GM19438 (cell line): ENCODE measurements around the gene ACTRT2.

ENCODE experiments used
- ATAC-seq: cut with Tn5 transposase; IDR thresholded peaks from one replicate; pipeline ENCODE4 v1.9.1; 2021; ENCODE audit warnings: low read depth; ENCODE audit not compliant: unreplicated experiment

The ACTRT2 gene

GRCh38 chr1:3029991-3030662, 8.9 kb downstream of the ACTRT2 start:
- no peak for ATAC-seq

DNA sequence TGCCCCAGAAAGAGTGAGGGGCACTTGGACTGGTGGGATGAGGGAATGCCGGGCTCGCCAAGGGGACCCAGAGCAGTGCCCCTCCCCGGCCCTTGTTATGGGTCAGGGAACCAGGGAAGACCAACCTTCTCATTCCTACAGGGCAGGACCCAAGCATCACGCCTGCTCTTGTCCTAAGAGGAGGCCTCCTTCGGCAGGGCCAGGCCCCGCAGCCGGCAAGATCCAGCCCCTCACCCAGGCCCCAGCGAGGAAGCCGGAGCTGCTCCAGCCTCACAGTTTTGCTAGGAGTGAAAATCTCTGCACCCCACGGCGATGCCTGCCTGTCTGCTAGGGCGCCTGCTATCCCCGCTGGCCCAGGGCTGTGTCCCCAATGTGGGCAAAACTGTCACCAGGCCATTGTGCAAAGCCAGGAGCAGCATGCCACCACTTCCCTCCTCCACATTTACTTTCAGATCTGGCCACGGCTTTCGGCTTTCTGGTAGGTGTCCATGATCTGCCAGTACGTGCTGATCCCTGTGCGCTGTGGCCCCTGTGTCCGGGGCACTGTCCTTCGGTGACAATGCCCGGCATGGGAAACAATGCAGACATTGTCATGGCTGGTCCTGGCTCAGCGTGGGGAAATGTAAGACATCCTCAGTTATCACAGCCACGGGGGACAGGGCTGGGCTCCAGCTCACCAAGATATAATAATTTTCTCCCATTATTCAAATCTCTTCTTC, 9.6 kb downstream of the ACTRT2 start:
- no peak for ATAC-seq

- no peak for ATAC-seq
Observed at GRCh38 chr1:3031401-3032221, 10.3 kb downstream of the ACTRT2 start.

DNA sequence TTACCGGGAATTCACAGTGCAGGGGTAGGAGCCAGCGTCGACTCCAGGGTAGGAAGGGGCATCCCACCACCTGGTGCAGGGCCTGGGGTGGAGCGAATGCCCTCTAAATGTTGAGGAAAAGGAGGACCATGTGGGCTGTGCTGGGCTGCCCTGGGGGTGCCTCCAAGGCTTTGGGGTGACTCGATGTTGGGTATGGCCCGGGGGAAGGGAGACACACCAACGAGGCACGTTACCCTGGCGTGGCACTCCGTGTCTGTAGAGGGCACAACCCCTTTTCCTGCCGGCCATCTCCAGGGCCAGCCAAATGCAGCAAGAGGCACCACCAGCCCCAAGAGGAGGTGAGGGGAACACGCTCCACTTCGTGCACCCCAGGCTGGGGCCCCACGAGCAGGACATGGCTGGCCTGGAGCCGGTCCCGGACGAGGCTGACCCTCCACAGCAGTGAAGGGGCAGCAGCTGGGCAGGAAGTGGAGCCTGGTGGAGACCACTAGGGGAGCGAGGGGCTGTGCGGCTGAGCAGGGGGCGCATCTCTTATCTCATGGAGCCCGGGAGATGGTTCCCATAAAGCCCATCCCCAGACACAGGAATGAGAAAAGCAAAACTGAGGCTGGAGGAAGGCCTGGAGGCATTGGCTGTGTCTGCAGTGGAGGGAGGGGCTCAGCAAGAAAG, 11.2 kb downstream of the ACTRT2 start:
- no peak for ATAC-seq

DNA sequence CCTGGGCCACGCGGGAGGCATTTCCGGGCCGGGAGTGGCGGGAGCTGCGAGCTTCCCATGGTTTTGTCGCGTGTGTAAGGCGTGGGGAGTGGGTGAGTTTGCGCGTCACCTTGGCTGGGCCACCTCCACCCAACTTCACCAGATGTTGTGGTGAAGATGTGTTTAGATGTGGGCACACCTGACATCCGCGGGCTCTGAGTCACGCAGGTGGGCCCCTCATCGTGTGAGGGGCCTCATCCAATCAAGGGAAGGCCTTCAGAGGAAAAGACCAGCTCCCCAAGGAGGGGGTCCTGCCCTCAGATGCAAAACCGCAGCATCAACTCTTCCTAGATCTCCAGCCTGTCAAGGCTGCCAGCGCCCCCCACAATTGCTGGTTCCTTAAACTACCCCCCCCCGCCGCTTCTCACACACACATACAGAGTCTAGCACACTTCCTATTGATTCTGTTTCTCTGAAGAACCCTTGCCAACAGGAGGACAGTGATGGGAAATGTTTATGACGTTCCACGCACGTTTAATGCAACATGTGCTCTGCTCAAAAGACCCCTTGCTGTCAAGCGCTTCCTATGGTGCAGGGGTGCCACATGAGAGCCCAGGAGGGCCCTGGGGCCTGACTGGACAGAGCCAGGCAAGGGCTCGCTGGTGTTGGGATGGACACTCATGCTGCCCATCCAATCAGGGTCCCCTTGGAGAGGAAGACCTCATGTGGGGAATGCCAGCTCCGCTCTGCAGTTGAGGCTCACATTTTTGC, 11.9 kb downstream of the ACTRT2 start:
- ATAC-seq = no peak

GRCh38 chr1:3033790-3034090, 12.5 kb downstream of the ACTRT2 start:
- ATAC-seq = no peak

GRCh38 chr1:3034162-3034561, 12.9 kb downstream of the ACTRT2 start:
- ATAC-seq = no peak

DNA sequence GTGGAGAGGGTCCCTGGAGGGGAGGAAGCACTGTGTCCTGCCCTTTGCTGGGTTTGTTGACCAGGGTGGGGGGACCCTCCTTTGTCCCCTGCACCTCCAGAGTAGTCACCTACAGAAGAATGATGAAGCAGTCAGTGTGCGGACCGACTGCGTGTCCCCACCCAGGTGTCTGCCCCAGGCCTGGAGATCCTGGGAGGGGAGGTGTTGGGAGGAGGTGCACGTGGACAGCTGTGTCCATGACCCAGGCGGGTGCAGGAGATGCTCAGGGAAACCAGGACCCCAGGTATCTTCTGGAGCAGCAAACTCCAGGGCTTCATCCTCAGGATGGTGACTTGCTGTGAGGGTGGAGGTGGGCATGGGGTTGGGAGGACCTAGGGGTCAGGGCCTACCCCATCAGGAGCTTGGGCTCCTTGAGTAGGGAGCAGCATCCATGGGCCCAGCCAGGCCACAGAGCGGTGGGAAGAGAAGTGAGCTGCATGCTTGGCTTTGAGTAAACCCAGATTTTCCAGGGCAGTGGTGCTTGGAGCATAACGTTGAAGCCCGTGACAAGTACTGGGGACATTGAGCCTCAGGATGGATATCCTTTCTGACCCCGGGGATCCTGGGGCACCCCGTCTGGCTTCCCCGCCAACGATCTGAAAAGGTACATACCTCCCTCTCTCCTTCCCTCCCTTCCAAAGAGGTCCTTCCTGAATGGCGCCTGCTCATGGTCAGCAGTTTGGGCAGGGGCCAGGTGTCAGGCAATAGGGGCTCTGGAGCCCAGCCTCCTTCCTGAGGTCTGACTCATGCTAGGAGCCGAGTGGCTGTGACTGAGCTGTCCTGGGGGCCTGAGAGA, 13.7 kb downstream of the ACTRT2 start:
- ATAC-seq = no peak

- ATAC-seq = no peak
Observed at GRCh38 chr1:3035563-3036446, 14.5 kb downstream of the ACTRT2 start.

DNA sequence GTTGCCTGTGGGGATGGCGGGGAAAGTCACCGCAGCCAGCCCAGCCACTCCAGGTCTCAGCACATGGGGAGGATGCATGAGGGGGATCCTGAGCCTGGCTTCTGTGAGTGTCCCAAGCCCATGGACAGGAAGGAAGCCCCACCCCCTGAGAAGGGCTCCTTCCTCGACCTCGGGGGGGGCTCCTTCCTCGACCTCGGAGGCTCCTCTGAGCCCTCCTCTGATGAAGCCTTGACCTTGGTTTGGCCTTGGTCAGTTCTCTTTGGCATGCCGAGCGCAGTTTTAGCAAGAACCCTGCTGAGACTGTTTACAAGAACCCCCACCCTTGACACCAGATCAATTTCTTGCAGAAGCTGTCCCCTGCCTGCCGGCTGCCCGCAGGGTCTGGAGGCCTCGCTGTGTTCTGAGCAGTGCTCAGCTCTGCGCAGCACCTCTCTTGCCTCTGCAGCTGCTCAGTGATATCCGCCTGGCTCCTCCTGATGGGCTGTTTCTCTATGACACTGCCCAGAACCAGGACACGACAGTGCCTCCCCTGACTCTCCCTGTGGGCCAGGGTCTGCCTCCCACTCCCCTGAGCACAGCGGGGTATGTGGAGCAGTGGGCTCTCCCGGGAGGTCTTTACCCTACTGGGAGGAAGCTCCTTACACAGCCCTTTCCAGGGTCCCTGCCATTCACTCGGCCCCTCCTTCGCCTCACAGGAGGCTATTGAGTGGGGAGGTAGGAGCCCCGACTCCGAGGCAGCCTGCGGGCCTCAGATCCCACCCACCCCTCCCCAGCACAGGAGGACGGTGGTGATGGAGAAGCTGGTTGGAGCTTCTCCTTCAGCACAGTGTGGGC, 15.4 kb downstream of the ACTRT2 start:
- no peak for ATAC-seq

GRCh38 chr1:3037281-3038040, 16.2 kb downstream of the ACTRT2 start:
- ATAC-seq = no peak

GRCh38 chr1:3038113-3038551, 16.9 kb downstream of the ACTRT2 start:
- no peak for ATAC-seq

- ATAC-seq = no peak
Observed at GRCh38 chr1:3038571-3039181, 17.4 kb downstream of the ACTRT2 start.

DNA sequence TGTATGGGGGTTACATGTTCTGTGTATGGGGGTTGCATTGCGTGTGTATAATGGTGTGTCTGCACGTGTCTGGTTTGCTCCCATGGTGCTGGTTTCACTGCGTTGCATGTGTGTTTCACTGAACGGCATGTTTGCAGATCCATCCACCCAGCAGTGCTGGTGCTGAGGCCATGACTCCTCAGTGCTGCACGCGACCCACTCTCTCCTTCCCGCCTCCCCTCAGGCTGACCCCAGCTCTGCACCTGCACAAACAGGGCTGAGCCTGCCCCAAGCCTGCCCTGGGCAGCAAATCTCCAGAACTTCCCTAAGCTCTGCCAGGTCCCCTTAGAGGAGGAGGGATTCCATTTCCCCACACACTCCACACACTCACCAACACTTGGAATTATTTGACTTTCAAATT, 18.7 kb downstream of the ACTRT2 start:
- no peak for ATAC-seq

- no peak for ATAC-seq
Observed at GRCh38 chr1:3042481-3042880, 21.2 kb downstream of the ACTRT2 start.

DNA sequence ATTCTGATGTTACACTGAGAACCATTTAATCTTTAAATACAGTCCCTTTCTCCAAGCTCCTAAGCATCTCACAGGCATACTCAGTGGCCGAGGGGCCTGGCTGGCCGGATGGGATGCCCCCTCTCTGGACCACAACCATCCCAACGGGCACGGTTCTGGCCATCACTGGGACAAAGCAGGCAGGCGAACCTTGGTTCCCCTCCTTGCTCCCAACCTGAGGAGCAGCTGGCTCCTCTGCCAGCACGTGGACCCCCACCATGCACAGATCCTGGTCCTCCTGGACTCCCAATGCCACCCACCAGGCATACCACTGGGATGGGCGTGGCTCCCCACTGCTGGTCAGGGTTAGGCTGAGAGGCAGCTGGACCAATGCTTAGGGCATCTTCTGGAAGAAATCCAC, 27.9 kb downstream of the ACTRT2 start:
- ATAC-seq = no peak

DNA sequence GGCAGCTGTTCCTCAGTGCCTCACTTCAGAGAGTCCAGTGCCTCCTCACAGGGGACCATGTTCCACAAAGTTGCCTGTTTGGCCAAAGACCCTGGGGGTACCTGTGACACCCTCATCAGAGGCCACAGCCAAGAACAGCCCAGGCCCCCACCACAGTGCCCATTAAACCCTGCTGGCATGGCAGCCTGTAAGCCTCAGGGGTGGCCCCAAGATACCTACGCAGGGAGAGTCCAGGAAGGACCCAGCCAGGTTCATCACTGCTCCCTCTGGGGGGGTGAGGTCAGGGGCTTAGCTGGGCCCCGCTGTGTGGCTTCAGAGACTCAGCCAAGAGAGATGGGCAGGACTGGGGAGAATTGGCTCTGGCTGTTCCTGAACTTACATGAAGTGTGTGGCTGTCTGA, 28.6 kb downstream of the ACTRT2 start:
- ATAC-seq = no peak
